Activated naive CD8-positive, alpha-beta T cell treated with anti-CD3 and anti-CD28 coated beads, Interleukin-2, amount 50 U/mL, for 24 hours (primary cell): ENCODE data around the gene RASA2.
A peak's percentile ranks its signal among the peaks of the same experiment; 100 is the strongest.
"Not testable (repeated sequence)": the region's sequence is repeated elsewhere in the genome, so short reads cannot be mapped to it uniquely, and the experiment has no call there.

Source experiments
- ATAC-seq: fragments of 150-1000 bp; cut with Tn5 transposase; one replicate; pipeline ENCODE4 v1.10.0; 2021
- DNase-seq: peaks from one replicate; pipeline ENCODE4 v3.0.0; 2021
- H3K27ac Mint-ChIP-seq: one replicate; pipeline ENCODE4 v1.8.0; 2021; ENCODE audit warnings: mild to moderate bottlenecking, mixed read lengths
- H3K27me3 Mint-ChIP-seq: one replicate; pipeline ENCODE4 v1.8.0; 2021; ENCODE audit warnings: mixed read lengths
- H3K36me3 Mint-ChIP-seq: one replicate; pipeline ENCODE4 v1.8.0; 2021; ENCODE audit warnings: low read depth, mixed read lengths
- H3K4me1 Mint-ChIP-seq: one replicate; pipeline ENCODE4 v1.8.0; 2021; ENCODE audit warnings: mixed read lengths
- H3K4me3 Mint-ChIP-seq: one replicate; pipeline ENCODE4 v1.8.0; 2021; ENCODE audit warnings: mild to moderate bottlenecking, moderate library complexity, mixed read lengths
- H3K9me3 Mint-ChIP-seq: one replicate; pipeline ENCODE4 v1.8.0; 2021; ENCODE audit warnings: mixed read lengths

The RASA2 gene

GRCh38 chr3:141628868-141629441, 142.1 kb downstream of the RASA2 start:
- not testable (repeated sequence) for ATAC-seq, H3K27me3 Mint-ChIP-seq, H3K4me3 Mint-ChIP-seq, H3K4me1 Mint-ChIP-seq, H3K27ac Mint-ChIP-seq, DNase-seq, H3K36me3 Mint-ChIP-seq
- H3K9me3 Mint-ChIP-seq, result peaks cover 13% of the 10 kb centered on the region

GRCh38 chr3:141629976-141630375, 143.1 kb downstream of the RASA2 start:
- Mint-ChIP-seq H3K4me1 (no peaks in the 10 kb centered on the region), H3K4me3 (no peak overlapping the region), H3K27ac (no peak overlapping the region), H3K9me3 (peaks cover 13% of the 10 kb centered on the region), H3K27me3 (no peaks in the 10 kb centered on the region), H3K36me3 (no peaks in the 10 kb centered on the region)
- ATAC-seq (no peak), DNase-seq (no peak)

GRCh38 chr3:141632779-141633374, 146.1 kb downstream of the RASA2 start:
- Mint-ChIP-seq H3K4me3 (no peak overlapping the region), H3K9me3 (peaks cover 13% of the 10 kb centered on the region), H3K4me1 (no peaks in the 10 kb centered on the region), H3K27me3 (no peaks in the 10 kb centered on the region), H3K27ac (no peak overlapping the region), H3K36me3 (no peaks in the 10 kb centered on the region)
- no peak for DNase-seq
- ATAC-seq, result no peak

- Mint-ChIP-seq H3K27me3 (no peaks in the 10 kb centered on the region), H3K4me3 (no peak overlapping the region), H3K36me3 (no peaks in the 10 kb centered on the region), H3K4me1 (no peaks in the 10 kb centered on the region), H3K27ac (no peak overlapping the region), H3K9me3 (no peaks in the 10 kb centered on the region)
- no peak for ATAC-seq
- no peak for DNase-seq
Measured at GRCh38 chr3:141642215-141642614, 155.4 kb downstream of the RASA2 start.

GRCh38 chr3:141643391-141643790, 156.6 kb downstream of the RASA2 start:
- H3K9me3 Mint-ChIP-seq, result no peaks in the 10 kb centered on the region
- H3K4me3 Mint-ChIP-seq, result no peak overlapping the region
- ATAC-seq, result no peak
- no peak for DNase-seq
- no peaks in the 10 kb centered on the region for H3K27me3 Mint-ChIP-seq
- no peak overlapping the region for H3K27ac Mint-ChIP-seq
- no peaks in the 10 kb centered on the region for H3K36me3 Mint-ChIP-seq
- H3K4me1 Mint-ChIP-seq, result no peaks in the 10 kb centered on the region

GRCh38 chr3:141643796-141644195, 157.0 kb downstream of the RASA2 start:
- ATAC-seq (no peak), DNase-seq (no peak)
- H3K4me3 Mint-ChIP-seq, result no peak overlapping the region
- no peaks in the 10 kb centered on the region for H3K9me3 Mint-ChIP-seq
- H3K4me1 Mint-ChIP-seq, result no peaks in the 10 kb centered on the region
- no peak overlapping the region for H3K27ac Mint-ChIP-seq
- H3K27me3 Mint-ChIP-seq, result no peaks in the 10 kb centered on the region
- no peaks in the 10 kb centered on the region for H3K36me3 Mint-ChIP-seq

- DNase-seq, result peak; percentile 84
- no peak overlapping the region for H3K27ac Mint-ChIP-seq
- ATAC-seq, result peak; percentile 84
- no peak overlapping the region for H3K4me3 Mint-ChIP-seq
- no peaks in the 10 kb centered on the region for H3K4me1 Mint-ChIP-seq
- H3K36me3 Mint-ChIP-seq, result no peaks in the 10 kb centered on the region
- H3K27me3 Mint-ChIP-seq, result no peaks in the 10 kb centered on the region
- H3K9me3 Mint-ChIP-seq, result no peaks in the 10 kb centered on the region
Measured at GRCh38 chr3:141644931-141645330, 158.1 kb downstream of the RASA2 start.

- Mint-ChIP-seq H3K27me3 (no peaks in the 10 kb centered on the region), H3K4me1 (no peaks in the 10 kb centered on the region), H3K36me3 (no peaks in the 10 kb centered on the region), H3K27ac (no peak overlapping the region), H3K4me3 (no peak overlapping the region), H3K9me3 (no peaks in the 10 kb centered on the region)
- ATAC-seq, result no peak
- DNase-seq, result no peak
Measured at GRCh38 chr3:141646760-141647561, 160.1 kb downstream of the RASA2 start.

- ATAC-seq (no peak), DNase-seq (no peak)
- Mint-ChIP-seq H3K9me3 (no peaks in the 10 kb centered on the region), H3K4me1 (no peaks in the 10 kb centered on the region), H3K27me3 (no peaks in the 10 kb centered on the region), H3K4me3 (no peak overlapping the region), H3K36me3 (no peaks in the 10 kb centered on the region), H3K27ac (no peak overlapping the region)
Measured at GRCh38 chr3:141647562-141647915, 160.7 kb downstream of the RASA2 start.

- Mint-ChIP-seq H3K27me3 (no peaks in the 10 kb centered on the region), H3K4me1 (no peaks in the 10 kb centered on the region), H3K27ac (no peak overlapping the region), H3K4me3 (no peak overlapping the region), H3K9me3 (no peaks in the 10 kb centered on the region), H3K36me3 (no peaks in the 10 kb centered on the region)
- ATAC-seq, result no peak
- no peak for DNase-seq
Measured at GRCh38 chr3:141648055-141648910, 161.5 kb downstream of the RASA2 start.

- DNase-seq, result no peak
- Mint-ChIP-seq H3K27me3 (no peaks in the 10 kb centered on the region), H3K4me3 (no peak overlapping the region), H3K4me1 (no peaks in the 10 kb centered on the region), H3K9me3 (no peaks in the 10 kb centered on the region), H3K36me3 (no peaks in the 10 kb centered on the region), H3K27ac (no peak overlapping the region)
- no peak for ATAC-seq
Measured at GRCh38 chr3:141649871-141650270, 163.0 kb downstream of the RASA2 start.

- Mint-ChIP-seq H3K9me3 (no peaks in the 10 kb centered on the region), H3K27me3 (no peaks in the 10 kb centered on the region), H3K4me3 (no peak overlapping the region), H3K4me1 (no peaks in the 10 kb centered on the region), H3K27ac (no peak overlapping the region), H3K36me3 (no peaks in the 10 kb centered on the region)
- ATAC-seq, result no peak
- no peak for DNase-seq
Measured at GRCh38 chr3:141650783-141651182, 164.0 kb downstream of the RASA2 start.

GRCh38 chr3:141651409-141651808, 164.6 kb downstream of the RASA2 start:
- ATAC-seq (no peak), DNase-seq (no peak)
- no peaks in the 10 kb centered on the region for H3K36me3 Mint-ChIP-seq
- no peak overlapping the region for H3K4me3 Mint-ChIP-seq
- H3K27ac Mint-ChIP-seq, result no peak overlapping the region
- H3K9me3 Mint-ChIP-seq, result no peaks in the 10 kb centered on the region
- no peaks in the 10 kb centered on the region for H3K4me1 Mint-ChIP-seq
- no peaks in the 10 kb centered on the region for H3K27me3 Mint-ChIP-seq

GRCh38 chr3:141652349-141652748, 165.5 kb downstream of the RASA2 start:
- Mint-ChIP-seq H3K4me3 (no peak overlapping the region), H3K9me3 (no peaks in the 10 kb centered on the region), H3K36me3 (no peaks in the 10 kb centered on the region), H3K4me1 (no peaks in the 10 kb centered on the region), H3K27ac (no peak overlapping the region), H3K27me3 (peaks cover 6% of the 10 kb centered on the region)
- no peak for ATAC-seq
- no peak for DNase-seq

GRCh38 chr3:141653847-141654246, 167.0 kb downstream of the RASA2 start:
- H3K27me3 Mint-ChIP-seq, result peaks cover 20% of the 10 kb centered on the region
- no peak for ATAC-seq

More at GRCh38 chr3:141653847-141654246, 167.0 kb downstream of the RASA2 start:
- H3K36me3 Mint-ChIP-seq, result no peaks in the 10 kb centered on the region
- DNase-seq, result no peak
- no peaks in the 10 kb centered on the region for H3K4me1 Mint-ChIP-seq
- no peaks in the 10 kb centered on the region for H3K9me3 Mint-ChIP-seq
- H3K4me3 Mint-ChIP-seq, result no peak overlapping the region
- H3K27ac Mint-ChIP-seq, result no peak overlapping the region
